Transverse colon (tissue), 4 donors: ENCODE results near the gene BACH2.

Experiments
- POLR2A ChIP-seq: fragments of 450-650 bp; IDR thresholded peaks from one replicate; pipeline ENCODE4 v1.6.1; 2016; ENCODE audit warnings: antibody characterized with exemption, mild to moderate bottlenecking, moderate library complexity
- POLR2AphosphoS5 ChIP-seq, 3 donors: sonication (generic); formaldehyde crosslinking; IDR thresholded peaks; one replicate each; pipeline ENCODE4 v1.6.1; 2016; ENCODE audit warnings: antibody characterized with exemption in 3 of 3
- TF ChIP-seq, protein P1 (sequence below), 5 experiments: fragments of 200-600 bp in 3 of 5; fragments of 450-650 bp in 2 of 5; sonication (generic) in 3 of 5; IDR thresholded peaks; 1 replicate in 2 of 5; 2 replicates in 3 of 5; pipeline ENCODE4 v1.5.1; 2016 to 2017; ENCODE audit warnings: antibody characterized with exemption in 5 of 5, inconsistent platforms in 3 of 5, mild to moderate bottlenecking in 2 of 5, moderate library complexity in 1 of 5

DNA sequence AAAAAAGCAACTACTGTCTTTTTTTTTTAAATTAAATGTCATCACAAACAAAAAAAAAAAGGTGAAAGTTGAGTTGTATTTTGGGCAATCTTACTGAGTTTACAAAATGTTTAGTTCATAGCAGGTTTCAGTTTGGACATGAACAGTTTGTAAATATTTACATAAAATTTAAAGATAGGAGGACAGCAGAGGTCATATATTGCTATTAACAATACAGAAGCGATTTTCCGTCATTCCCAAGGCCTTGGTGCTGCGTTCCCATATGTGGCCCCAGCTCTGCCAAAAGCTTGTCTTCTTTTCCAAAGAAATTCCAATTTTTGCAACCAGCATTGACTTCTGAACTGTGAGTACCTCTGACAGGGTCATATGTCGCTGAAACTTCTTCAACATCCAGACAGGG is 5.1 kb downstream of the BACH2 start:
- TF ChIP-seq, protein P1, sequence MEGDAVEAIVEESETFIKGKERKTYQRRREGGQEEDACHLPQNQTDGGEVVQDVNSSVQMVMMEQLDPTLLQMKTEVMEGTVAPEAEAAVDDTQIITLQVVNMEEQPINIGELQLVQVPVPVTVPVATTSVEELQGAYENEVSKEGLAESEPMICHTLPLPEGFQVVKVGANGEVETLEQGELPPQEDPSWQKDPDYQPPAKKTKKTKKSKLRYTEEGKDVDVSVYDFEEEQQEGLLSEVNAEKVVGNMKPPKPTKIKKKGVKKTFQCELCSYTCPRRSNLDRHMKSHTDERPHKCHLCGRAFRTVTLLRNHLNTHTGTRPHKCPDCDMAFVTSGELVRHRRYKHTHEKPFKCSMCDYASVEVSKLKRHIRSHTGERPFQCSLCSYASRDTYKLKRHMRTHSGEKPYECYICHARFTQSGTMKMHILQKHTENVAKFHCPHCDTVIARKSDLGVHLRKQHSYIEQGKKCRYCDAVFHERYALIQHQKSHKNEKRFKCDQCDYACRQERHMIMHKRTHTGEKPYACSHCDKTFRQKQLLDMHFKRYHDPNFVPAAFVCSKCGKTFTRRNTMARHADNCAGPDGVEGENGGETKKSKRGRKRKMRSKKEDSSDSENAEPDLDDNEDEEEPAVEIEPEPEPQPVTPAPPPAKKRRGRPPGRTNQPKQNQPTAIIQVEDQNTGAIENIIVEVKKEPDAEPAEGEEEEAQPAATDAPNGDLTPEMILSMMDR (IDR thresholded peaks at IDR 0.05), result no peak
- TF ChIP-seq POLR2A, result no peak
- no peak for TF ChIP-seq POLR2AphosphoS5 (IDR thresholded peaks at IDR 0.05)
